ENCODE results near the gene ZDHHC11B.
"Not testable (repeated sequence)": the region's sequence is repeated elsewhere in the genome, so short reads cannot be mapped to it uniquely, and the experiment has no call there.

Gene ZDHHC11B

DNA sequence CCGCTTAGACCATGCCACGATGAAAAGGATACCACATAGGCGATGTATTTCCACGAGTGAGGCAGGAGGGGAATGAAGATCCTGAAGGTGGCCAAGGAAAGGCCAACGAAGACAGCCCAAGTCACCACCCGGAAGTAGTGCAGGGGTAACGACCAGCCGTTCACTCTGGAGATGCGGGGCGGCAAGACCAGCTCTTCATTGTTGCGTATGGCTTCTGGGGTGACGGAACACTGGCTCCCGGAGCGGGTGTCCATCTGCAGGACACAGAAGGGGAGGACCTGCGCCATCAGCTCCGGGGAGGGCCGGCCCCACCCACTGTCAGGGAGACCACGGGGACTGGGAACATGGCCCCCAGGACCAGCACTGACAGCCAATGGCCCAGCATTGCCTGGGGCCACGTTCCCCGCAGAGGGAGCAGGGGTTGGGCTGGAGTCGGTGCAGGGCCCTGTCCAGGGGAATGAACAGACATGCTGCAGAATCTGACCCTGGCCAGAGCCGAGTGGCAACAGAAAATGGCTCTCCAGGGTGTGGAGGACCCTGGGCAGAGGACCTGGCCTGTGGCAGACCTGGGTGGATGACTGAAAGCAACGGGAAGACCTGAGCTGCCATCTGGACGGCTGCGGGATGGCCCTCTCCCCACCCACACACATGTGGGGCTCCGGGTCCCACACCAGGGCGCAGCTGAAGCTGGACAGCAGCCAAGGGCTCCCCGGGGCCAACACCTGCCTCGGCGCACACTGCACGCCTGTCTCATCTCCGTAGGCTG is 17.7 kb downstream of the ZDHHC11B start:
- DNase-seq (ENCODE audit: low spot score): no peak

DNA sequence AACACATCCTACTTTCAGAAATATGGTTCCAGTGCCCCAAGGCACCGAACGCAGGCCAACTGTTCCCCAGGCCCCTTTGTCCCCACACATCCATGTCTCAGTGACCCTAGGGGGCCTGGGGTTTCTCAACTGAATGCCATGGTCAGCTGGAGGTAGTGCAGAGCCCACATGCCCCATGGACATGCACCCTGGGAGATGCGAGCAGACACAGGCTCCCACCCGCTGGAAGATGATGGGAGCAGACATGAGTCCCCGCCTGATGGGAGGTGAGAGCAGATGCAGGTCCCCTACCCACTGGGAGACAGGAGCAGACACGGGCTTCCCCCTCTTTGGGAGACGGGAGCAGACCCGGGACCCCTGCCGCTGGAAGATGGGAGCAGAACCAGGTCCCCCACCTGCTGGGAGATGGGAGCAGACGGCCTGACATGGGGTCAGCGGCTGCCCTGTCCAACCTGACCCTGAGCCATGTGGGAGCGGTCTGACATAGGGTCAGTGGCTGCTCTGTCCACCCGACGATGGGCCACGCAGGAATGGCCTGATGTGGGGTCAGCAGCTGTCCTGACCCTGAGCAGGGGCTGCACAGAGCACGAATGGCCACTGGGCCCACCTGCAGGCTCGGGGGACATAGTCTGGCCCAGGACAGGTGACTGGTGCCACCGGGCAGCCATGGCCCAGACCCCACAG is 18.4 kb downstream of the ZDHHC11B start:
- no peak for DNase-seq (ENCODE audit: low spot score)

GRCh38 chr5:763998-764781 is 20.3 kb downstream of the ZDHHC11B start:
- no peak for DNase-seq (ENCODE audit: low spot score)

GRCh38 chr5:763397-763796 is 21.1 kb downstream of the ZDHHC11B start:
- DNase-seq (ENCODE audit: low spot score): no peak

- DNase-seq (ENCODE audit: low spot score): not testable (repeated sequence)
Observed at GRCh38 chr5:762996-763395, 21.5 kb downstream of the ZDHHC11B start.

- no peak for DNase-seq (ENCODE audit: low spot score)
Observed at GRCh38 chr5:761854-762710, 22.4 kb downstream of the ZDHHC11B start.

- DNase-seq (ENCODE audit: low spot score): no peak
Observed at GRCh38 chr5:761059-761771, 23.3 kb downstream of the ZDHHC11B start.

GRCh38 chr5:760363-761058 is 24.0 kb downstream of the ZDHHC11B start:
- DNase-seq (ENCODE audit: low spot score): no peak

- DNase-seq (ENCODE audit: low spot score): no peak
Observed at GRCh38 chr5:759781-760362, 24.7 kb downstream of the ZDHHC11B start.

GRCh38 chr5:759111-759751 is 25.3 kb downstream of the ZDHHC11B start:
- DNase-seq (ENCODE audit: low spot score): no peak

GRCh38 chr5:758698-759053 is 25.9 kb downstream of the ZDHHC11B start:
- DNase-seq (ENCODE audit: low spot score): no peak

GRCh38 chr5:757931-758697 is 26.4 kb downstream of the ZDHHC11B start:
- no peak for DNase-seq (ENCODE audit: low spot score)

GRCh38 chr5:757346-757930 is 27.1 kb downstream of the ZDHHC11B start:
- DNase-seq (ENCODE audit: low spot score): no peak

GRCh38 chr5:756865-757345 is 27.6 kb downstream of the ZDHHC11B start:
- no peak for DNase-seq (ENCODE audit: low spot score)

GRCh38 chr5:756171-756570 is 28.4 kb downstream of the ZDHHC11B start:
- DNase-seq (ENCODE audit: low spot score): no peak

GRCh38 chr5:754143-754632 is 30.3 kb downstream of the ZDHHC11B start:
- DNase-seq (ENCODE audit: low spot score): not testable (repeated sequence)

GRCh38 chr5:753567-754142 is 30.9 kb downstream of the ZDHHC11B start:
- DNase-seq (ENCODE audit: low spot score): not testable (repeated sequence)
